Ovary (tissue), 9 donors: ENCODE data around the gene ACY1. TPM values are rescaled to one million over a fixed set of nuclear protein-coding genes. Genes with fewer than 3 reads are reported as not detected.
"Not testable (repeated sequence)": the region's sequence is repeated elsewhere in the genome, so short reads cannot be mapped to it uniquely, and the experiment has no call there.

Experiments
- DNase-seq, 5 donors: peaks; one replicate each; pipeline ENCODE4 v3.0.0-alpha.2; 2019 to 2020
- H3K27ac ChIP-seq, 2 donors: fragments of 200-600 bp; one replicate each; pipeline versions ENCODE4 v1.5.1 to v1.8.0; 2019 to 2022
- H3K27me3 ChIP-seq: fragments of 200-600 bp; one replicate; pipeline ENCODE4 v1.8.0; 2022
- H3K36me3 ChIP-seq: fragments of 200-600 bp; sonication (generic); one replicate; pipeline ENCODE4 v1.5.1; 2019
- H3K4me1 ChIP-seq: one replicate; pipeline ENCODE4 v1.8.1; 2013; ENCODE audit warnings: mild to moderate bottlenecking, moderate library complexity; ENCODE audit not compliant: insufficient read depth
- H3K4me3 ChIP-seq: fragments of 200-600 bp; sonication (generic); one replicate; pipeline ENCODE4 v1.5.1; 2017
- H3K9me3 ChIP-seq, 2 donors: fragments of 200-600 bp in 1 of 2; sonication (generic) in 1 of 2; one replicate each; pipeline versions ENCODE4 v1.5.1 to v1.8.1; 2013 to 2019; ENCODE audit warnings: mild to moderate bottlenecking in 1 of 2, moderate library complexity in 1 of 2
- EP300 ChIP-seq: sonication (generic); formaldehyde crosslinking; IDR thresholded peaks from one replicate; pipeline ENCODE4 v1.6.1; 2017; ENCODE audit warnings: antibody characterized with exemption
- POLR2A ChIP-seq: fragments of 450-650 bp; IDR thresholded peaks from one replicate; pipeline ENCODE4 v1.6.1; 2017; ENCODE audit warnings: antibody characterized with exemption, mild to moderate bottlenecking, moderate library complexity
- WGBS, 3 donors: extraction: QIAGEN DNeasy Blood & Tissue Kit in 1 of 3; methylation state at CpG; one replicate each; pipeline versions ENCODE4 v1.1.5 to v1.1.7; 2013 to 2017; 5-methylcytosine and 5-hydroxymethylcytosine counted together
- intact Hi-C, 4 donors: fragments of 100-400 bp; cut with DNase I; formaldehyde crosslinking; loops; one replicate each; pipeline versions ENCODE4 v1.11.0 to v1.15.1; 2022 to 2023
- polyA plus RNA-seq, 2 donors: library from polyadenylated mRNA; stranded (reverse); fragments of 200-250 nt in 1 of 2; fragments of 350-450 nt in 1 of 2; fragmentation: Illumina TruSeq in 1 of 2; extraction: RNeasy Lipid Tissue Mini Kit (QIAGEN cat#74804) in 1 of 2; gene quantifications; one replicate each; pipeline ENCODE4 v1.2.3, GENCODE V29; 2013 to 2014
- total RNA-seq, 7 donors: library from RNA; depleted of rRNA in 2 of 7; stranded (reverse); fragments of >200 nt in 2 of 7; fragmentation: NEBNext Ultra II Directional in 3 of 7; extraction: Animal tissue kit (Norgen Biotek cat#: 25700) in 3 of 7; gene quantifications; one replicate each; pipeline versions ENCODE4 v1.1.0 to v1.2.4, GENCODE V29; 2016 to 2023
- TF ChIP-seq, protein P1 (sequence below), 3 donors: fragments of 450-650 bp in 2 of 3; fragments of 200-600 bp in 1 of 3; IDR thresholded peaks; one replicate each; pipeline versions ENCODE4 v1.5.1 to v1.8.0; 2016 to 2022; ENCODE audit warnings: antibody characterized with exemption in 3 of 3, mild to moderate bottlenecking in 1 of 3
- donor health status: DM: no; HTN: no; CAD: no; lungs with moderate emphysema.
- donor health status: DM: no; HTN: no; CAD: no.
- donor health status: Bipolar disorder and iron deficiency.
- donor health status: DM: yes; HTN: yes; CAD: no.
- donor health status: DM: no; HTN: no; CAD: no.
- donor health status: DM: yes; HTN: yes; CAD: no.

The ACY1 gene
- total and polyA plus RNA-seq, 9 donors = 8.4 to 27.4 (median 14.7) TPM

DNA sequence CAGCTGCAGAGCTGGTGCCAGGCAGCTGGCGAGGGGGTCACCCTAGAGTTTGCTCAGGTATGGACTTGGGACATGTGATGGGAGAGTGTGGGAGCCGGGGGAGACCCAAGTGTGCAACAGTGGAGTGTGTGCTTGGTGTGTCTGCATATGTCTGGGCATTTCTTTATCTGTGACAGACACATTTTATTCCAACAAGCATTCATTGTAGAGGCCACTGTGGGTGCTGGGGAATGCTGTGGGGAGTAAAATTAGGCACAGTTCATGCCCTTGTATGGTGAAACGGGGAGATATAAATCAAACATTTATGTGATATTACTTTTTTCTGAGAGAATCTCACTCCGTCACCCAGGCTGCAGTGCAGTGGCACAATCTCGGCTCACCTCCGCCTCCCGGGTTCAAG, 4.2 kb downstream of the ACY1 start:
- no peaks in the 10 kb centered on the region for H3K27me3 ChIP-seq
- DNase-seq = peak in 1 of 5 donors; percentile 12
- H3K4me1 ChIP-seq = peaks cover 7% of the 10 kb centered on the region
- no peak overlapping the region for H3K4me3 ChIP-seq
- TF ChIP-seq, protein P1, sequence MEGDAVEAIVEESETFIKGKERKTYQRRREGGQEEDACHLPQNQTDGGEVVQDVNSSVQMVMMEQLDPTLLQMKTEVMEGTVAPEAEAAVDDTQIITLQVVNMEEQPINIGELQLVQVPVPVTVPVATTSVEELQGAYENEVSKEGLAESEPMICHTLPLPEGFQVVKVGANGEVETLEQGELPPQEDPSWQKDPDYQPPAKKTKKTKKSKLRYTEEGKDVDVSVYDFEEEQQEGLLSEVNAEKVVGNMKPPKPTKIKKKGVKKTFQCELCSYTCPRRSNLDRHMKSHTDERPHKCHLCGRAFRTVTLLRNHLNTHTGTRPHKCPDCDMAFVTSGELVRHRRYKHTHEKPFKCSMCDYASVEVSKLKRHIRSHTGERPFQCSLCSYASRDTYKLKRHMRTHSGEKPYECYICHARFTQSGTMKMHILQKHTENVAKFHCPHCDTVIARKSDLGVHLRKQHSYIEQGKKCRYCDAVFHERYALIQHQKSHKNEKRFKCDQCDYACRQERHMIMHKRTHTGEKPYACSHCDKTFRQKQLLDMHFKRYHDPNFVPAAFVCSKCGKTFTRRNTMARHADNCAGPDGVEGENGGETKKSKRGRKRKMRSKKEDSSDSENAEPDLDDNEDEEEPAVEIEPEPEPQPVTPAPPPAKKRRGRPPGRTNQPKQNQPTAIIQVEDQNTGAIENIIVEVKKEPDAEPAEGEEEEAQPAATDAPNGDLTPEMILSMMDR (IDR thresholded peaks at IDR 0.05) = no peak
- TF ChIP-seq POLR2A (no peak), EP300 (no peak)
- intact Hi-C loops = no loop called here
- 80 to 87% (median 83%) methylated on average over 7 of the region's 7 CpGs for WGBS, 3 donors
- no peaks in the 10 kb centered on the region for H3K9me3 ChIP-seq
- H3K27ac ChIP-seq = no peak overlapping the region
- H3K36me3 ChIP-seq = no peaks in the 10 kb centered on the region

DNA sequence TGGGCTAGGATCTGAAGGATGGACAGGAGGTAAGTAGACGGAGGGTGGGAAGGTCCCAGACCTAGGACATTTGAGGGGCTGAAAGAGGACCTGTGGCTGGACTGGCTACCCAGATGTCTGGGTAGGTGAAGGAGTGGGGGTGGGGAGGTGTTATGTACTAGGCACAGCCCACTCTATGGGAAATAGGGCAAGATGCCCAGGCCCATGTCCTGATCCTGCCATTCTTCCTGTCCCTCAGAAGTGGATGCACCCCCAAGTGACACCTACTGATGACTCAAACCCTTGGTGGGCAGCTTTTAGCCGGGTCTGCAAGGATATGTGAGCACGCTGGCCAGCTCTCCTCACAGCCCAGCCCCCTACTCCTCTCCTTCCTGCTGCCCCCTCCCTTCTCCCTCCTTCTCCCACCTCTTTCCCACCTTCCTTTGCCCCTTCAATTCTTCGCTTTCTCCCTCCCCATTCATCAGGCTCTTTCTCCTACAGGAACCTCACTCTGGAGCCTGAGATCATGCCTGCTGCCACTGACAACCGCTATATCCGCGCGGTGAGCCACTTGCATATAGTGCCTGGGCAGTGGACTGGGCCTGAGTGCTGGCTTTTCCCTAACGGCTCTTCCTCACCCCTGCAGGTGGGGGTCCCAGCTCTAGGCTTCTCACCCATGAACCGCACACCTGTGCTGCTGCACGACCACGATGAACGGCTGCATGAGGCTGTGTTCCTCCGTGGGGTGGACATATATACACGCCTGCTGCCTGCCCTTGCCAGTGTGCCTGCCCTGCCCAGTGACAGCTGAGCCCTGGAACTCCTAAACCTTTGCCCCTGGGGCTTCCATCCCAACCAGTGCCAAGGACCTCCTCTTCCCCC, 5.2 kb downstream of the ACY1 start:
- intact Hi-C loops = no loop called here
- no peak for DNase-seq
- Histone ChIP-seq H3K4me1 (peaks cover 7% of the 10 kb centered on the region), H3K27me3 (no peaks in the 10 kb centered on the region), H3K36me3 (no peaks in the 10 kb centered on the region), H3K4me3 (no peak overlapping the region), H3K27ac (no peak overlapping the region), H3K9me3 (no peaks in the 10 kb centered on the region)
- 67 to 72% (median 68%) methylated on average over 15 of the region's 15 CpGs for WGBS, 3 donors
- TF ChIP-seq, protein P1 (IDR thresholded peaks at IDR 0.05) = no peak
- TF ChIP-seq EP300 = no peak

DNA sequence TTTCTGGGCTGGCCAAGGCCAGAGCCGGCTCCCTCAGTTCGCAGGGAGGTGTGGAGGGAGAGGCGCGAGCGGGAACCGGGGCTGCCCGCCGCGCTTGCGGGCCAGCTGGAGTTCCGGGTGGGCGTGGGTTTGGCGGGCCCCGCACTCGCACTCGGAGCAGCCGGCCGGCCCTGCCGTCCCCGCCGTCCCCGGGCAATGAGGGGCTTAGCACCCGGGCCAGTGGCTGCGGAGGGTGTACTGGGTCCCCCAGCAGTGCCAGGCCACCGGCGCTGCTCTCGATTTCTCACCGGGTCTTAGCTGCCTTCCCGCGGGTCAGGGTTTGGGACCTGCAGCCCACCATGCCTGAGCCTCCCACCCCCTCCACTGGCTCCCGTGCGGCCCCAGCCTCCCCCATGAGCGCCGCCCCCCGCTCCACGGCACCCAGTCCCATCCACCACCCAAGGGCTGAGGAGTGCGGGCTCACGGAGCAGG, 7.2 kb downstream of the ACY1 start:
- H3K9me3 ChIP-seq, H3K4me1 ChIP-seq, intact Hi-C loops, H3K36me3 ChIP-seq, H3K27me3 ChIP-seq, H3K27ac ChIP-seq, DNase-seq, H3K4me3 ChIP-seq: not testable (repeated sequence)
- 56 to 67% (median 56%) methylated on average over 37 to 38 of the region's 38 CpGs for WGBS, 3 donors

DNA sequence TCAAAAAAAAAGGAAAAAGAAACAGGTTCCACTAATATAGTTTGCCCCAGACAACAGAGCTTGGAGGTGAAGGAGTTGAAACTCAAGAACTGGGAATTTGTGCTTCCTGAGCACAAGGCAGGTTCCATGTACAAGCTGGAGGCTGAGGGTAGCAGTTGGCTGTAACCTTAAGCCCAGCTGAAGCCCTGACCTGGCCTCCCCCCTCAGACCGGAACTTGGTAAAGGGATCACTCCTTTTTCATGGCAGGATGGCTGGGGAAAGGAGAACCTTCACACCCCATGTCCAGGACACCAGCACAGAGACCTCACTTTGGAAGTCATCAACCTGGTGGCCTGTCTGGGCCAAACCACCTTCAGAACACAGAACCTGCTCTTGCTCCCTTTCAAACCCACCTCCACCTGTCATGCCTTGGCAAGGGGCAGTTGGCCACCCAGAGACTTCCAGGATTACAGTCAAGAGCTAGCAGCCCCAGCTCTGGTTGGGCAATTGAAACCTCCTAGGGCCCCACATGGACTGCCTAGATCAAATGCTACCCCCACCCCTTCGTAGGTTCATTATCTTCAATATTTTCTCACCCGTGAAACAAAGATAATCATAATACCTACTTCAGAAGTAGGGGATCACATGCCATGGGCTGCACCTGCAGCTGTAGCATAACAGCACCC, 8.8 kb downstream of the ACY1 start:
- intact Hi-C loops = no loop called here
- Histone ChIP-seq H3K9me3 (no peaks in the 10 kb centered on the region), H3K4me1 (peaks cover 6% of the 10 kb centered on the region), H3K27ac (no peak overlapping the region), H3K36me3 (no peaks in the 10 kb centered on the region), H3K4me3 (no peak overlapping the region), H3K27me3 (no peaks in the 10 kb centered on the region)
- DNase-seq = no peak
- WGBS, 3 donors = 63 to 71% (median 63%) methylated on average over 3 of the region's 3 CpGs
- TF ChIP-seq POLR2A (no peak), EP300 (no peak)
- TF ChIP-seq, protein P1 (IDR thresholded peaks at IDR 0.05) = no peak

DNA sequence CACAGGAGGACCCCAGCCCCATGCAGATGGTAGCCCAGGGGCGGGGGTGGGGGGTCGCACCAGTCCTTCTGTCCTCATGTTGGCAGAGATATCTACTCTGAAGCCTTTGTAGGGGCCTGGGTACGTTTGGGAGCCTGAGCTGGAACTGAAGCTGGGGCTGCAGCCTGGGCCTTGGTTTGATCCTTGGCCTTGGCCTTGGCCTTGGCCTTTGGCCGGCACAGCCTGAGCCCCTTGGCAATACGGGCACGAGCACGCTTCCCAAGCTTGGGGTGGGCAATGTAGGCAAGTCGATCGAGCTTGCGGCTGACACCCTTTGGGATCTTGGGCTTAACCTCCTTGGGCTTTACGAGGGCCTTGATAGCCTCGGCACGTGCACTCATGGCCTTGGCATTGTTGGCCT, 10.3 kb downstream of the ACY1 start:
- H3K9me3 ChIP-seq, H3K27ac ChIP-seq, DNase-seq, H3K27me3 ChIP-seq, intact Hi-C loops, H3K4me1 ChIP-seq, H3K4me3 ChIP-seq, H3K36me3 ChIP-seq: not testable (repeated sequence)
- WGBS, 3 donors = 53 to 87% (median 58%) methylated on average over 6 to 13 of the region's 13 CpGs
